Rectal smooth muscle tissue (tissue), 1 donor: Measurements from ENCODE around the gene YIF1A.

Source experiments
- H3K27ac ChIP-seq: one replicate; pipeline ENCODE4 v1.7.0; 2013; ENCODE audit warnings: low read depth, low read length, inconsistent platforms
- H3K27me3 ChIP-seq: one replicate; pipeline ENCODE4 v1.7.0; 2013; ENCODE audit warnings: low read length; ENCODE audit not compliant: control insufficient read depth, insufficient read depth
- H3K36me3 ChIP-seq: one replicate; pipeline ENCODE4 v1.7.0; 2013; ENCODE audit warnings: low read length; ENCODE audit not compliant: control insufficient read depth, insufficient read depth
- H3K4me1 ChIP-seq: one replicate; pipeline ENCODE4 v1.7.0; 2013; ENCODE audit warnings: low read length; ENCODE audit not compliant: control insufficient read depth, insufficient read depth
- H3K4me3 ChIP-seq: one replicate; pipeline ENCODE4 v1.7.0; 2013; ENCODE audit warnings: low read length
- H3K9ac ChIP-seq: one replicate; pipeline ENCODE4 v1.7.0; 2013; ENCODE audit warnings: low read length

YIF1A gene

DNA sequence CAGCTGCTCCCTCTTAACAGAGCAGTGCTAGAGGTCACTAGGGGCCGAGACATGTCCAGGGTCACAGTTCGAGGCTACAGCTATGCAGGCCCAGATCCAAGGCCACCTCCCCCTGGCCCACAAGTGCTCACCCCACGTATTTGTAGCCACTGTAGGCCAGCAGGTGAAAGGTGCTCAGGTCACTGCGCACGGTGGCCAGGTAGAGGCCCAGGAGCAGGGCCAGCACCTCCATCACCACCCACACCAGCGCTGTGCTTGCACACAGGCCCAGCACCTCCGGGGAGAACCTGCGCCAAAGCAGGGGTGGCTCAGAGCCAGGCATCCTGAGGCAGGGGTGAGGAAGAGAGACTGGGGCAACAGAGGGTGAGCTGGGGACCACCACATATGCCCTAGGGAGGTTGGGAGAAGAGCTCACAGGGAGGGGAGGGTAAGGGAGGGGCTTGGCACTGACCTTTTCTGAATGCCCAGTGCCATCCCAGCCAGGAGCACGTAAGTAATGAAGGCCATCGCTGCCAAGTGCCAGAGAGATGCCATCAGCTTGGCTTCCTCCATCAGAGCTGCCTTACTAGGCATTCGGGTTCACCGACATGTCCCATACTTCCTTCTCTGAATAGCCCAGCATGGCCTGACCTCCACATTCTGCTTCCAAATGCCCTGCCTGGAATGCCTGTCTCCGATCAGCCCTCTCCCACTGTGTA lies 3.5 kb downstream of the YIF1A start:
- Histone ChIP-seq H3K4me1 (peaks cover 2% of the 10 kb centered on the region), H3K36me3 (no peaks in the 10 kb centered on the region), H3K27me3 (no peaks in the 10 kb centered on the region), H3K27ac (no peak overlapping the region), H3K4me3 (no peak overlapping the region), H3K9ac (no peak overlapping the region)

DNA sequence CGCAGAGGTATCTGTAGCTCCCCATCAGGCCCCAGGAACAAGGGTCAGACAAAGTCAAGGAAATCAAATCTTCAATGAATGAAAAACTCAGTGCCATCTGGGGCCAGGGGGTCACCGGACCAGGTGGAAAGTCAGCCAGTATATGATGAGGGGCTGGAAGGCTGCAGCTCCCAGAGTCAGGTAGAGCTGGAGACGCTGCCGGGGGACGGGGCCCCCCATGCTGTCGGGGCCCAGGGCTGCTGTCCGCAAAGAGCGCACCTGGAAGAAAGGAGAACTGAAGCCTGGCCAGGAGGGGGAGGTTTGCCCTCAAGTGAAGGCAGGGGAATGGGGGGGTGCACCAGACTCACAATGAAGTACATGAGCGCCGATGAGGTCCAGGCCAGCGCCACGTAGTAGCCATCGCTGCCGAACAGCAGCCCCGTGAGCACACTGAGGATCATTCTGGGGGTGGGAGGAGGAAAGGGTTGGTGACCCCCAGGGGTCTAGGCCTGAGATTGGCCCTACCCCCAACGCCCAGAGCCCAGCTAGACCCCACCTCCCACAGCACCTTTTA lies 4.3 kb downstream of the YIF1A start:
- Histone ChIP-seq H3K4me3 (no peak overlapping the region), H3K9ac (no peak overlapping the region), H3K27ac (no peak overlapping the region), H3K36me3 (no peaks in the 10 kb centered on the region), H3K27me3 (no peaks in the 10 kb centered on the region), H3K4me1 (peaks cover 2% of the 10 kb centered on the region)

DNA sequence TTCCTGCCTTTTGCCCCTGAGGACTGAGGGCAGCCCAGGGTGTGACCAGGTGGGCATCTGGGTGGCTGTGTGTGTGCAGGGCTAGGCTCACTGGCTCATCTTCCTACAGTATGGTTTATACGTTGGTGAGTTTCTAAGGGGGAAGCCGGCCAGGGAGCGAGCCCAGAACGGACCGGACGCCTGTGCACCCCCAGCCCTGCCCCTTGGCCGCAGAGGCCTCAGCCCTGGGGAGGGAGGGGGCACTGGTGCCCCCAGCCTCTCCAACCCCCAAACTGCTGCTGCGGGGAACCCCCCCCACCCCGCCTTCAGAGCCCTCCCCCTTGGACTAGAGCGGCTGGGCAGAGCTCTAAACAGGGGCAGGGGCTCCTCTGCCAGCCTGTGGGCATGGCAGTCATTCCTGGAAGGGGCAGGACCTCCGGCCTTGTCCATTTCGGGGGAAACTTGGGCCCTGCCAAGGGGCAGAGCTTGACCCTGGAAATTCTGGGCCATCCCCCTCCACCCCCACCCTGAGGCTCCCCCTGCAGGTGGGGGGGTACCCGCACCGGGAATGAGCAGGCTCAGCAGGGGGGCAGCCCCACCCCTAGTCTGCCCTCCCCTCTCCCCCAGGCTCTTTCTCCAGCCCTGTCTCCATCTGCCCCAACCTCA lies 5.4 kb downstream of the YIF1A start:
- Histone ChIP-seq H3K36me3 (no peaks in the 10 kb centered on the region), H3K27ac (no peak overlapping the region), H3K4me1 (peaks cover 2% of the 10 kb centered on the region), H3K4me3 (no peak overlapping the region), H3K27me3 (no peaks in the 10 kb centered on the region), H3K9ac (no peak overlapping the region)

DNA sequence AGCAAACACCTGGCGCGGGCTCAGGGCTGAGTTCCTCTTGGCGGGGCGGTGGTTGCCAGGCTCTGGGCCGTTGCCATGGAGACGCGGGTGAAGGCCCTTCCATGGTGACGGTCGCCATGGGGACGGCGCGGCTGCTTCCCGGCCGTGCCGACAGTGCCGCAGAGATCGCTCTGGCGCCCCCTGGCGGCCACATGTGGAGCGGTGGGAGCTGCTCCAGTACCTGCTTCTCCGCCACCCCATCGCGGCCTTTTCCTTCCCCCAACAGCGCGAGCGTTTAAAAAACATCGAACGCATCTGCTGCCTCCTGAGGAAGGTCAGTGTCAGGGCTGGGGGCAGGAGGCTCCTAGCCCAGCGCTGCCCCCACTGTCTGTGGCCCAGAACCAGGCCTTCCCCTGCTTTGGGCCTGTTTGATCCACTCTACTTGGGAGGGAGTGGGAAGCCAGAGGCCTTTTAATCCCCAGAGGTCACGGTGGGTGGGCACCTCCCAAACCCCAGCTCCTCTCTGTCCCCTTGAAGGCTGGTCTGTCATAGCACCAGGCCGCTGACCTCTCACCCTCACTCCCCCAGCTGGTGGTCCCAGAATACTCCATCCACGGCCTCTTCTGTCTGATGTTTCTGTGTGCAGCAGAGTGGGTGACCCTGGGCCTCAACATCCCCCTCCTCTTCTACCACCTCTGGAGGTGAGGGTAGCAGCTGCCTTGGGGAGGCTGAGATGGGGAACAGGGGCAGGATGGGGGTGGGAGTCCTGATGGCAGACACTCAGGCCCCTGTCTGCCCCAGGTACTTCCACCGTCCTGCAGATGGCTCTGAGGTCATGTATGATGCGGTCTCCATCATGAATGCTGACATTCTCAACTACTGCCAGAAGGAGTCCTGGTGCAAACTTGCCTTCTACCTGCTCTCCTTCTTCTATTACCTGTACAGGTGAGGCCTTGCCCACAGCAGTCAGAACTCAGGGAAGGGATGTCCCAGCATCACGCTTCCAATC lies 6.2 kb downstream of the YIF1A start:
- H3K27me3 ChIP-seq: no peaks in the 10 kb centered on the region
- no peak overlapping the region for H3K27ac ChIP-seq
- no peaks in the 10 kb centered on the region for H3K36me3 ChIP-seq
- H3K4me1 ChIP-seq: peaks cover 2% of the 10 kb centered on the region
- H3K9ac ChIP-seq: no peak overlapping the region
- no peak overlapping the region for H3K4me3 ChIP-seq

DNA sequence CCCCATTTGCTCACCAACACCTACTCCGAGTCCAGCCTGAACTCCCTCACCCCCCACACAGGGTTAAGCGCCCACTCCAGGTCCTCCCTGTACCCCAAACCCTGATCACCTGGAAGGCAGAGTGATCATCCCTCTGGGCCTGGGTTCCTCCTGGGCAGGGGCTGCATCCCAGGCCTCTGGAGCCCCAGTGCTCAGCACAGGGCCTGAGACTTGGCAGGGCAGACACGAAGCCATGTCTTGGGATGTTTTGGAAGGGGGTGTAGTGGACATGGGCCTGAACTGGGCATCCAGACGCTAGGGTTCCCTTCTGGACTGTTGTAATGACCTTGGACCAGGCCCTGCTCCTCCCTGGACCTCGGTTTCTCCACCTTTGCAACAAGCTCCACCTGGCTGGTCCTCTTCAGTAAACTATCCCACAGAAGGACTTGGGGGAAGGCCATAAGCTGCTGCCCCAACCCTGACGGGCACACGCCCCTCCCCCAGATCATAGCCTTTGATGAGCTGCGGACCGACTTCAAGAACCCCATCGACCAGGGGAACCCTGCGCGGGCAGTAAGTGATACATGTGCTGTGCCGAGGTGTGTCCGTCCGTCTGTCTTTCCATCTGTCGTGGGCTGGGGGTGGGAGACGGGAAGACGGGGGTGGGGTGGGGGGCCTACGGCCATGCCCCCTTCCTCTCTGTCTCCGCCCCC lies 7.0 kb downstream of the YIF1A start:
- H3K36me3 ChIP-seq: no peaks in the 10 kb centered on the region
- H3K4me3 ChIP-seq: no peak overlapping the region
- H3K27me3 ChIP-seq: no peaks in the 10 kb centered on the region
- no peak overlapping the region for H3K9ac ChIP-seq
- H3K27ac ChIP-seq: no peak overlapping the region
- H3K4me1 ChIP-seq: peaks cover 2% of the 10 kb centered on the region

DNA sequence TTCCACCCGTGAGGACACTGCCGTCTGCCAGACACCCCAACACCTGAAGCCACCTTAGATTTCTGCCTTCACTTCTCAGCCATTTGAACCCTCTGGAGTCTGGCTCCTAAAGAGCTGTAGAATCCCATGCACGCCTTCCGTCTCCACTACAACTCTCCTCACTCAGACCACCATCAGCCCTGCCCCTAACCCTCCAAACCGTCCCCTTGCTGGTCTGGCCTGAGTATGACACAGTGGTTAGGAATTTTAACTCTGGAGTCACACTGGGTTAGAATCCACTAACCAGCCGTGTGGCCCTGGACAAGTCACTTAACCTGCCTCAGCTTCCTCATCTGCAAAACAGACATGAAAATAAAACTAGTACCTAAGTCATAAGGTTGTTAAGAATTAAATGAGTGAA lies 7.9 kb downstream of the YIF1A start:
- Histone ChIP-seq H3K9ac (no peak overlapping the region), H3K4me1 (peaks cover 2% of the 10 kb centered on the region), H3K36me3 (no peaks in the 10 kb centered on the region), H3K27ac (no peak overlapping the region), H3K27me3 (no peaks in the 10 kb centered on the region), H3K4me3 (no peak overlapping the region)

DNA sequence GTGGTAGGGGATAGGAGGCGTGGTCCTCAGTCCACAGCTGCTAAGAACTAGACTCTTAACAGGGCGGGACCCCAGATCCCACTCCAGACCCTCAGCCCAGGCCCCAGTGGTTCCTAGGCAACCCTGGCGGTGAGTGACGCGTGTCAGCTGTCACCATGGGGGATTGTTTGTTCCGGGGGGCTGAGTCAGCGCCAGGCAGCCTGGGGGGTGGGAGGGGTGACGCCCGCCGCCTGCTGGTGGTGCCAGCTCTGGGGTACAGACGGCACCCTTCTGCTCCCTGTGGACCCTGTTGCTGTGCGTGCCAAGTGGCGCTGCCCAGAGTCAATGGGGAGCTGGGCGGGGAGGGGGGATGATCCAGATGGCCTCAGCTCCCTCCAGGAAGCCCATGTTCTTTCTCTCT lies 8.5 kb downstream of the YIF1A start:
- H3K36me3 ChIP-seq: peaks cover under 1% of the 10 kb centered on the region
- peaks cover 2% of the 10 kb centered on the region for H3K4me1 ChIP-seq
- H3K4me3 ChIP-seq: no peak overlapping the region
- H3K9ac ChIP-seq: no peak overlapping the region
- no peak overlapping the region for H3K27ac ChIP-seq
- H3K27me3 ChIP-seq: no peaks in the 10 kb centered on the region

DNA sequence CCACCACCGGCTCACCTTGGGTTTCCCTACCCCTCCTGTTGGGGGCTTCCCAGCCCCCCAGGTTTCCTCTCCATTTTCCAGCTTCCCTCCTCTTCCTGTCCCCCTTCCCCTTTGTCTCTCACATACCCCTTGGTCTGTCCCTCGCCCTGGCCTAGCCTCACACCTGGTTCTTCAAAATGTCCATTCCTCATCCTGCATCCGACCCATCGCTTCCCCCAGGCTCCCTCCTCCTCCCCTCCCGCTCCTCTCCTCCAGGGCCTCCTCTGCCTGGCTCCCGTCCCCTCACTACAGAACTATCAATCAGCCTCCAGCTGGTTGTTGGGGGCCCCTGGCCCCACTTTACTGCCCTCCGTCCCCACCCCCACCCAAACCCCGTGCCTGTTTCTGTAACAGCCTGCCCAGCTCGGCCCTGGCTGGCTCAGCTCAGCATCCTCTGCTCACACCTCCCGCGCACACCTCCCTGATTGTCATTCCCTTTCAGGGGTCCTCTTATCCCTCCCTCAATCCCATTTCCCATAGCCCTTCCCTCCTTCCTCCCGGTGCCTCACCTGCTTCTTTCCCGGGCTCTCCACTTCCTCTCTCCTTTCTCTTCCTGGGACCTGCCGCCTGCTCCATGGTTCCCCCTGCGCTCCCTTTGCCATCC lies 9.7 kb downstream of the YIF1A start:
- peaks cover 11% of the 10 kb centered on the region for H3K36me3 ChIP-seq
- H3K27ac ChIP-seq: no peak overlapping the region
- H3K4me1 ChIP-seq: peaks cover 2% of the 10 kb centered on the region
- no peak overlapping the region for H3K9ac ChIP-seq
- H3K4me3 ChIP-seq: no peak overlapping the region
- no peaks in the 10 kb centered on the region for H3K27me3 ChIP-seq

DNA sequence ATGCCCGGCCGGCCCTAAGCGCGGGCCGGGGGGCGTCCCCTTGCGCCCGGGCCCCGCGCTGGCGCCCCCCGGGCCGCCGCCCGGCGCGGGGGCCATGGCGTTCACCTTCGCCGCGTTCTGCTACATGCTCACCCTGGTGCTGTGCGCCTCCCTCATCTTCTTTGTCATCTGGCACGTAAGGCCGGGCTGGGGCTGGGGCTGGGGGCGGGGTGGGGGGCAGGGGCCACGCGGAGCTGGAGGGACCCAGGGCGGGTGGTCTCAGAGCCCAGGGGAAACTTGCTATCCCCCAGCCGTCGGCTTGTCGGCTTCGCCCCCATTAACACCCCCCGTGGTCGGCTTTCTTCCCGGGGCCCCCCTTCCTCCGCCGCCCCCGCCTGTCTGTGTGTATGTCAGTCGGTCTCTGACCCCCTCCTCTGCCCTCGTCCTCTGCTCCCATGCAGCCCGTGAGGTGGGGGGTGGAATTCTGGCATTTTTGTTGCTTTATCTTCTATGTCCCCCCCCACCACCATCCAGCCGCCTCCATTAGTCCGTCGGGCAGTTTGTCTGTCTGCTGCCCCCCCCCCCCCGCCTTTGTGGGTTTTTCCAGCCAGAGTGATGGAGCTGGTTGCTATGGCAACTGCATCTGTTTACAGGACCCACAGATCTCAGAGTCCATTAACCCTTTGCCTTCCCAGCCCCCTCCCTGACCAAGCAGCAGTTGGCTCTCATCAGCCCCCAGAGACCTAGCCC lies 10.4 kb downstream of the YIF1A start:
- H3K27ac ChIP-seq: no peak overlapping the region
- H3K9ac ChIP-seq: no peak overlapping the region
- no peaks in the 10 kb centered on the region for H3K27me3 ChIP-seq
- H3K4me1 ChIP-seq: peaks cover 2% of the 10 kb centered on the region
- H3K4me3 ChIP-seq: no peak overlapping the region
- H3K36me3 ChIP-seq: peaks cover 18% of the 10 kb centered on the region

DNA sequence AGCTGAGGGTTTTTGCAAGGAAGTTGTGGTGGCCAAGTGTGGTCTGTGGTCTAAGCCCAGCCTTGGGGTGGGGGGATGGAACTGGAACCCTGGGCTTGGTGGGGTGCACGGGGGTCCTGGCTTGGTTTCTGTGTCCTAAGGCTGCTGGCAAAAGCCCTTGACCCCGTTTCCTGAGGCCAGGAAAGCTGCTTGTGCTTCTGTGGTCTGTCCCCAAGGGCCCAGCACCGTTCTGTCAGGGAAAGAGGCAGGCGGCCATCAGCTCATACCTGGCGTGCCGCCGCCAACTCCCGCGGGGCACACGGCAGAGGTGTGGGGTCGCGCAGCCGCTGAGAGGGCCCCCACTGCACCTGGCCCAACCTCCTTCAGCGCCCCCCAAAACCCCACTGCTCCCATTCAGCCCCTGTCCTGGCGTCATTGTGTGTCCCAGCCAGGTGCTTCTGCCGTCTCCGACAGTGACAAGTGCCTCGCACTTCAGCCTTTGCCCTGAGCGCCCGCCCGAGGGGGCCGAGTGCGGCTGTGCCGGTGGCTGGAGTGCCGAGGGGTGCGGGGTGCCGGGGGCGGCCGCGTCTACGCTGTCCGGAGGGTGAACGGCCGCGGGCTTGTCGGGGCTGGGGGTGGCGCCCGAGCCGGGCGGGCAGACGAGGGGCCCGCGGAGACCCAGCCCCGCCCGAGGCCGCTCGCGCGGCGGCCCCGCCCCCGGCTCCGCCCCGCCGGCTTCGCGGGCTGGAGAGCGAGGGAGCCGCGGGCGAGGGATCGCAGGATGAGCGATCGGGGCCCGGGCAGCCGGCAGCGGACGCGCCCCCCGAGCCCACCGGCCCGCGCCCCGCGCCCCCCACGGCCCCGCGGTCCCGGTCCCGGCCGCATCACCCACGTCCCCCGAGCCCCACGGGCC lies 11.2 kb downstream of the YIF1A start, which contains the start of gene CNIH2:
TSS of gene CNIH2 (plus strand) at position 705 of the 892 bp plus-strand sequence. CDS start 282 bp downstream, outside the sequence.
- Histone ChIP-seq H3K27ac (peak within 1 kb of the TSS; percentile 16), H3K4me3 (peak within 1 kb of the TSS; percentile 41), H3K36me3 (peaks cover 24% of the 10 kb centered on the region), H3K27me3 (no peaks in the 10 kb centered on the region), H3K9ac (no peak within 1 kb of the TSS), H3K4me1 (peaks cover 2% of the 10 kb centered on the region)
